Forelimb muscle (tissue), 1 donor: ENCODE results near the gene ARPC1A. TPM values are rescaled to one million over a fixed set of nuclear protein-coding genes. Genes with fewer than 3 reads are reported as not detected.

Source experiments
- DNase-seq: peaks from one replicate; pipeline ENCODE4 v3.0.0-alpha.2; 2013; ENCODE audit warnings: low read depth
- polyA plus RNA-seq: library from polyadenylated mRNA; unstranded; fragments of 120-200 nt; gene quantifications from one replicate; pipeline ENCODE4 v1.2.1, GENCODE V29; 2013; ENCODE audit not compliant: insufficient read length

ARPC1A gene
- polyA plus RNA-seq, 1 donor: 55.8 TPM

DNA sequence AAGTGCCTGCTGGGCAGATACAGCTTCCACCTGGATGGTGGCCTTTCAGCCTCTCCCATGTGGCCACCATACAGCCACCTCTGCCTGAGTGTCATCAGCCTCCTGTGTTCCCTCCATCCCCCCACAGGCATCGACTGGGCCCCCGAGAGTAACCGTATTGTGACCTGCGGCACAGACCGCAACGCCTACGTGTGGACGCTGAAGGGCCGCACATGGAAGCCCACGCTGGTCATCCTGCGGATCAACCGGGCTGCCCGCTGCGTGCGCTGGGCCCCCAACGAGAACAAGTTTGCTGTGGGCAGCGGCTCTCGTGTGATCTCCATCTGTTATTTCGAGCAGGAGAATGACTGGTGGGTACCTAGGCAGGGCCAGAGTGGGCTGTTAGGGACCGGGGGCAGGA is 62.2 kb downstream of the ARPC1A start:
- DNase-seq: no peak

- no peak for DNase-seq
These were observed 64.1 kb downstream of the ARPC1A start for GRCh38 chr7:99389772-99390171.

GRCh38 chr7:99390941-99391602 is 65.4 kb downstream of the ARPC1A start:
- no peak for DNase-seq

DNA sequence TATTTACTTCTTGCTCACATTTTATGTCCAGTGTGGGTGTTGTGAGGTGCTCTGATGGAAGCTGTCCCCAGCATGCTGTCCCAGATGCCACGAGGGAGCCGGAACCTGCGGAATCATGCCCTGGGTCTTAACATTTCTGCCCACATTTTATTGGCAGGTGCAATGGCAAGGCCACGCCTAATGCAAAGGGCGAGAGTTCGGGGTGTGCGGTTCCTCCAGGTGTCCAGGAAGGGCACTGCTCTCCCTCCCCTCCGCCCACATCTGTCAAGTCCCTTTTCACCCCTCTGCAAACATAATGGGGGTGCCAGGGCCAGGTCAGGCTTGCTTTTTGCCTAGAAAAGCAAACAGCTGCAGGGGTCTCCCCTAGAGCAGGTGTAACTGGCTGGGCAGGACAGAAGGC is 66.3 kb downstream of the ARPC1A start:
- DNase-seq: no peak

- DNase-seq: no peak
These were observed 67.1 kb downstream of the ARPC1A start for GRCh38 chr7:99392659-99393354.

DNA sequence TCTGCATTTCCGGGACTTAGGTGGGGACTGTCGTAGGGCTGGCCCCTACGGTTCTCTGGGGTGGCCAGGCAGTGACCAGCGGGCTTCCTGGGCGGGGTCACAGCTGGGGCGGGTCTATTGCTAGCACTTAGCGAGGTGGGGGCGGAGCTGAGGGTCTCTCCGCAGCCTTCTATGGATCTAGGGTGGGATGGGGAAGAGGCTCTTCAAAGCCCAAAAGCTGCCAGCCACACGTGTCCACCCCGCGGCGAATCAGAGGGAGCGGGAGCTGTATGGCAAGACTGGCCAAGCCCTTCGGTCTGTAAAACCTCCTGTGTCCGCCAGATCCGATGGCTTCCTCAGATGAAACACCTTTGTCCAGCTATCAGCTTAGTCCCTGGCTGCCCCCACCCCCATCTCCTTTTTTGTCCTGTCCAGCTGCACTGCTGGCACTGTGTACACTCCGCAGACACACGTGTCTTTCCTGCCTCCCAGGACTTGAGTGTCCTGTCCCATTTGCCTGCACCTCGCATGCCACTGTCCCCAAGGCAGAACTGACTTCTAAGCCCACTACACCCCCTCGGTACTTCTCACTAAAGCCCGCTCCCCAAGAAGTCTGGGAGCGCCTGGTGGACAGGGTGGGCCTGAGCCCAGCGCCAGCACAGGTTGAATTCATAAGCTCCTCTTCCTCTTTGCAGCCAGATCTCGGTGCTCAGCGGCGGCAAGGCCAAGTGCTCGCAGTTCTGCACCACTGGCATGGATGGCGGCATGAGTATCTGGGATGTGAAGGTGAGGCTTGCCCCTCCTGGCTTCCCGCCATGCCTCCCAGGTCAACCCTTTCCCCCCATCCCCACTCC is 67.9 kb downstream of the ARPC1A start:
- no peak for DNase-seq

GRCh38 chr7:99394188-99394502 is 68.4 kb downstream of the ARPC1A start:
- no peak for DNase-seq

DNA sequence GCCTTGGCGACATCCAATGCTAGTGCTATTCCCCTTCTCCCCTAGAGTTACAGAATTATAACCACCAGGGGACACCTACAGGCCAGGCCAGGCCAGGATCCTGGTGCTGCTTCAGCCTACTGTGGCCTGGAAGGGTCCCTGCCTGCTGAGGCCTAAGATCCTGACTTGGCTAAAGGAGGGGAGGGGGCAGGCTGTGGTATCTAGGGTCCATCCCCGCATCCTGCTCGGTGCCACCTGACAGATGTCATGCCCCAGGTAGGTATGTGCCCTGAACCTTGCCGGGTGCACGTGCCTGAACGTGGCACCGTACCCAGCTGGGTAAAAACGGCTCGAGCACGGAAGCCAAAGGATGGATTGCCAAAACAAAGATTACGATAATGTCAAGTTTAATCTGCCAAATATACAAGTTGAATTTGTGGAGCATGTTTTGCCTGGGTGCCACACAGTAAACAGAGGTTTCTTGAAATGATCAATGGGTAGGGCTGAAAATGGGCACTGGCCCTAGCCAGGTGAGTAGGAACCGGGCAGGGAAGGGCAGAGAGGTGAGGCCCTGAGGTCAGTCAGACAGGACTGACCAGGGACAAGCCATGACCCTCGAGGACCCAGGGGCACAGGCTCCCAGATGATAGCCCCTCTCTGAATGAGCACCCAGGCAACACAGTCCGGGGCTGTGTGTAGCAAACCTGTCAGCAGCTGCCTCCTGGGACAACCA is 70.1 kb downstream of the ARPC1A start:
- DNase-seq: no peak

GRCh38 chr7:99396418-99397296 is 71.0 kb downstream of the ARPC1A start:
- DNase-seq: no peak

GRCh38 chr7:99397297-99397983 is 71.7 kb downstream of the ARPC1A start:
- no peak for DNase-seq

- DNase-seq: no peak
These were observed 73.3 kb downstream of the ARPC1A start for GRCh38 chr7:99398891-99399445.

DNA sequence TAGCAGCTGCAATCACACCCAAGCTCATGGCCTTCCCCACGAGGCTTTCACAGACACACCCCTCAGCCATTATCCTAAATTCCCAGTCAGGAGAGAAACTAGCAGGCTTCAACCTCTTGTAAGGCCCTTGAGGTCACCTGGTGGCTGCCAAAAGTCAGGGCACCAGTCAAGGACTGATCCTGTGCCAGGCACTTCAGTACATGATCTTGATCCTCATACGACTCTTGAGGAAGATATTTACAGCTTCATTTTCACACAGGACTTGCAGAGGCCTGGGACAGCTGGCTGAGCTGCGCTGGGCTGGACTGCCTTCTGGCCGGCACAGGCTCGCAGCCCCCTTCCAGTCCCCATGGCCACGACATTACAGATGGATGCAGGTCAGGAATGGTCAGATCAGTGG is 73.9 kb downstream of the ARPC1A start:
- no peak for DNase-seq

- DNase-seq: no peak
These were observed 77.2 kb downstream of the ARPC1A start for GRCh38 chr7:99402854-99403253.

- no peak for DNase-seq
These were observed 78.1 kb downstream of the ARPC1A start for GRCh38 chr7:99403764-99404163.

- DNase-seq: no peak
These were observed 78.7 kb downstream of the ARPC1A start for GRCh38 chr7:99404235-99404976.

GRCh38 chr7:99404977-99405320 is 79.3 kb downstream of the ARPC1A start:
- DNase-seq: no peak

GRCh38 chr7:99406557-99406956 is 80.9 kb downstream of the ARPC1A start:
- DNase-seq: no peak

GRCh38 chr7:99407872-99408378 is 82.2 kb downstream of the ARPC1A start:
- no peak for DNase-seq
